ENCODE data around the gene LRP1B. TPM values are rescaled to one million over a fixed set of nuclear protein-coding genes. Genes with fewer than 3 reads are reported as not detected.

Gene LRP1B
- total and polyA plus RNA-seq, 2 of the 8 experiments (the other 6 are each of a cell fraction or from before 2014, with no cell fraction given) = 0.03 TPM; not detected in 1

- no peak for TF ChIP-seq CTBP2 (IDR thresholded peaks at IDR 0.05; ENCODE audit: borderline replicate concordance, insufficient read depth, insufficient read length, low read length)
Observed at GRCh38 chr2:141942006-141942789, 188.6 kb downstream of the LRP1B start (continued).

All from H1 (cell line).